ENCODE results near the gene ROPN1. TPM values are rescaled to one million over a fixed set of nuclear protein-coding genes. Genes with fewer than 3 reads are reported as not detected.

ROPN1 gene
- total RNA-seq, 1 donor from 2014 or later: not detected

- Histone ChIP-seq H3K4me2 (no peak overlapping the region), H3K36me3 (peaks cover 37% of the 10 kb centered on the region), H3K4me1 (no peaks in the 10 kb centered on the region), H3K4me3 (no peak overlapping the region), H2AFZ (replicated peaks) (no peak overlapping the region), H3F3A (ENCODE audit: low read depth) (no peaks in the 10 kb centered on the region), H3K9ac (no peak overlapping the region), H4K20me1 (ENCODE audit: low read depth) (no peaks in the 10 kb centered on the region), H3K9me3 (ENCODE audit: low read depth) (no peaks in the 10 kb centered on the region), H3K27ac (no peak overlapping the region), H3K27me3 (no peaks in the 10 kb centered on the region), H3K79me2 (ENCODE audit: low read depth) (peaks cover 5% of the 10 kb centered on the region)
- TF ChIP-seq EZH2 (IDR thresholded peaks at IDR 0.05) (no peak), EZH2phosphoT487 (IDR thresholded peaks at IDR 0.05) (no peak), CTCF (IDR thresholded peaks at IDR 0.05) (no peak)
- no peak overlapping the region for H3K27ac Mint-ChIP-seq
- peaks cover 32% of the 10 kb centered on the region for H3K9me3 Mint-ChIP-seq
- H3K4me3 Mint-ChIP-seq: no peak overlapping the region
- DNase-seq (ENCODE audit: low spot score): no peak
- H3K36me3 Mint-ChIP-seq: peaks cover 65% of the 10 kb centered on the region
- H3K4me1 Mint-ChIP-seq: peaks cover 10% of the 10 kb centered on the region
- no peaks in the 10 kb centered on the region for H3K27me3 Mint-ChIP-seq (ENCODE audit: insufficient read depth, low read depth)
Observed at GRCh38 chr3:123919353-123919752, 72.6 kb downstream of the ROPN1 start.

Other genes starting within 250 kb of the ROPN1 start
- 28.4 and 34.3 TPM in 2 replicates for gene MYLK, start 107.8 kb downstream of the ROPN1 start, total RNA-seq (ENCODE audit: low replicate concordance)
- gene CCDC14, start 30.9 kb downstream of the ROPN1 start, total RNA-seq (ENCODE audit: low replicate concordance): 154 and 250 TPM in 2 replicates
- 20.6 and 21.7 TPM in 2 replicates for gene KALRN, start 41.2 kb upstream of the ROPN1 start, total RNA-seq (ENCODE audit: low replicate concordance)

Measured in neural progenitor cell (in vitro differentiated cells).